Measurements from ENCODE around the gene TACC2. TPM values are rescaled to one million over a fixed set of nuclear protein-coding genes. Genes with fewer than 3 reads are reported as not detected.
"Not testable (repeated sequence)": the region's sequence is repeated elsewhere in the genome, so short reads cannot be mapped to it uniquely, and the experiment has no call there.

Gene TACC2
- total RNA-seq, 2 experiments from 2014 or later, result not detected

GRCh38 chr10:121965996-121966395 lies 23.0 kb upstream of the TACC2 start:
- Mint-ChIP-seq H3K27me3 (no peaks in the 10 kb centered on the region), H3K9me3 (no peaks in the 10 kb centered on the region), H3K4me1 (no peaks in the 10 kb centered on the region), H3K4me3 (no peak overlapping the region), H3K36me3 (peaks cover 27% of the 10 kb centered on the region), H3K27ac (peak overlapping the region; percentile 63)
- no peak for ATAC-seq (ENCODE audit: low read depth)
- no peak for DNase-seq
- POLR2A ChIA-PET, result interaction anchor here (1.3 kb wide), 1 partner anchor 8 kb away, joined by 4 read pairs; no protein-coding TSS in a partner anchor

GRCh38 chr10:121969086-121969485 lies 19.9 kb upstream of the TACC2 start:
- peaks cover 23% of the 10 kb centered on the region for H3K36me3 Mint-ChIP-seq
- not testable (repeated sequence) for DNase-seq

GRCh38 chr10:121974019-121974534 lies 14.9 kb upstream of the TACC2 start:
- H3K36me3 Mint-ChIP-seq, result peaks cover 10% of the 10 kb centered on the region
- H3K4me3 Mint-ChIP-seq, result peak overlapping the region; percentile 86
- H3K4me1 Mint-ChIP-seq, result peaks cover 13% of the 10 kb centered on the region
- peaks cover 5% of the 10 kb centered on the region for H3K9me3 Mint-ChIP-seq
- POLR2A ChIA-PET, result interaction anchor here (0.6 to 1.9 kb wide), 3 partner anchors 9 to 988 kb away, joined by 4 to 11 read pairs (median 4); partner anchors contain the start of gene ATE1
- DNase-seq (no peak), ATAC-seq (ENCODE audit: low read depth) (no peak)
- H3K27me3 Mint-ChIP-seq, result no peaks in the 10 kb centered on the region
- H3K27ac Mint-ChIP-seq, result peak overlapping the region; percentile 73

More at GRCh38 chr10:121969086-121969485, 19.9 kb upstream of the TACC2 start:
- H3K27me3 Mint-ChIP-seq; H3K27ac Mint-ChIP-seq; POLR2A ChIA-PET; ATAC-seq (ENCODE audit: low read depth); H3K4me3 Mint-ChIP-seq; H3K9me3 Mint-ChIP-seq: not testable (repeated sequence)
- peaks cover 12% of the 10 kb centered on the region for H3K4me1 Mint-ChIP-seq

GRCh38 chr10:121974535-121975294 lies 14.2 kb upstream of the TACC2 start, which contains the start of gene NSMCE4A:
Gene NSMCE4A (minus strand): TSS chr10:121975217. CDS start chr10:121975165, 52 bp downstream.
- Mint-ChIP-seq H3K27me3 (no peaks in the 10 kb centered on the region), H3K27ac (peak within 1 kb of the TSS; percentile 73), H3K9me3 (peaks cover 5% of the 10 kb centered on the region), H3K4me3 (peak within 1 kb of the TSS; percentile 86), H3K4me1 (peaks cover 13% of the 10 kb centered on the region), H3K36me3 (peaks cover 10% of the 10 kb centered on the region)
- peak; percentile 82 for DNase-seq
- POLR2A ChIA-PET, result interaction anchor here (0.6 to 1.9 kb wide), 4 partner anchors 10 to 989 kb away, joined by 4 to 11 read pairs (median 4); partner anchors contain the start of gene ATE1
- peak; percentile 90 for ATAC-seq (ENCODE audit: low read depth)

- Mint-ChIP-seq H3K36me3 (peaks cover 10% of the 10 kb centered on the region), H3K9me3 (peaks cover 5% of the 10 kb centered on the region), H3K27me3 (no peaks in the 10 kb centered on the region), H3K27ac (no peak overlapping the region), H3K4me1 (peaks cover 13% of the 10 kb centered on the region), H3K4me3 (peak overlapping the region; percentile 69)
- ATAC-seq (ENCODE audit: low read depth) (no peak), DNase-seq (no peak)
- POLR2A ChIA-PET, result interaction anchor here (1.3 kb wide), 1 partner anchor 48 kb away, joined by 4 read pairs; the partner anchor contains the start of gene ATE1
These were observed 13.5 kb upstream of the TACC2 start for GRCh38 chr10:121975295-121976086.

GRCh38 chr10:121976607-121977006 lies 12.4 kb upstream of the TACC2 start:
- DNase-seq (no peak), ATAC-seq (ENCODE audit: low read depth) (no peak)
- H3K4me3 Mint-ChIP-seq, result no peak overlapping the region
- peaks cover 7% of the 10 kb centered on the region for H3K36me3 Mint-ChIP-seq
- POLR2A ChIA-PET, result no interaction called here
- peaks cover 13% of the 10 kb centered on the region for H3K4me1 Mint-ChIP-seq
- H3K27ac Mint-ChIP-seq, result no peak overlapping the region
- H3K27me3 Mint-ChIP-seq, result no peaks in the 10 kb centered on the region
- peaks cover 5% of the 10 kb centered on the region for H3K9me3 Mint-ChIP-seq

GRCh38 chr10:121978511-121978910 lies 10.5 kb upstream of the TACC2 start:
- peaks cover 4% of the 10 kb centered on the region for H3K4me1 Mint-ChIP-seq
- peaks cover 3% of the 10 kb centered on the region for H3K27me3 Mint-ChIP-seq
- peaks cover 5% of the 10 kb centered on the region for H3K36me3 Mint-ChIP-seq
- peaks cover 11% of the 10 kb centered on the region for H3K9me3 Mint-ChIP-seq
- no peak overlapping the region for H3K4me3 Mint-ChIP-seq
- ATAC-seq (ENCODE audit: low read depth) (no peak), DNase-seq (no peak)
- POLR2A ChIA-PET, result no interaction called here
- H3K27ac Mint-ChIP-seq, result no peak overlapping the region

- POLR2A ChIA-PET, result no interaction called here
- Mint-ChIP-seq H3K4me3 (no peak overlapping the region), H3K27ac (no peak overlapping the region), H3K9me3 (peaks cover 16% of the 10 kb centered on the region), H3K4me1 (no peaks in the 10 kb centered on the region), H3K36me3 (peaks cover 3% of the 10 kb centered on the region), H3K27me3 (peaks cover 3% of the 10 kb centered on the region)
- ATAC-seq (ENCODE audit: low read depth) (no peak), DNase-seq (no peak)
These were observed 7.6 kb upstream of the TACC2 start for GRCh38 chr10:121981346-121981745.

GRCh38 chr10:121983852-121984251 lies 5.1 kb upstream of the TACC2 start:
- Mint-ChIP-seq H3K9me3 (peaks cover 13% of the 10 kb centered on the region), H3K4me1 (no peaks in the 10 kb centered on the region), H3K36me3 (no peaks in the 10 kb centered on the region), H3K27ac (no peak overlapping the region), H3K4me3 (no peak overlapping the region), H3K27me3 (peaks cover 3% of the 10 kb centered on the region)
- ATAC-seq (ENCODE audit: low read depth) (no peak), DNase-seq (no peak)
- POLR2A ChIA-PET, result no interaction called here

- H3K9me3 Mint-ChIP-seq, result peaks cover 13% of the 10 kb centered on the region
- H3K4me3 Mint-ChIP-seq, result no peak overlapping the region
- no peak for ATAC-seq (ENCODE audit: low read depth)
- H3K27ac Mint-ChIP-seq, result no peak overlapping the region
- POLR2A ChIA-PET, result no interaction called here
- no peaks in the 10 kb centered on the region for H3K4me1 Mint-ChIP-seq
- no peaks in the 10 kb centered on the region for H3K36me3 Mint-ChIP-seq
- no peak for DNase-seq
- H3K27me3 Mint-ChIP-seq, result peaks cover 3% of the 10 kb centered on the region
These were observed 4.5 kb upstream of the TACC2 start for GRCh38 chr10:121984463-121984862.

- Mint-ChIP-seq H3K4me3 (no peak overlapping the region), H3K27me3 (peaks cover 13% of the 10 kb centered on the region), H3K9me3 (peaks cover 2% of the 10 kb centered on the region), H3K4me1 (no peaks in the 10 kb centered on the region), H3K27ac (no peak overlapping the region), H3K36me3 (no peaks in the 10 kb centered on the region)
- ATAC-seq (ENCODE audit: low read depth), result no peak
- POLR2A ChIA-PET, result no interaction called here
- no peak for DNase-seq
These were observed 1.2 kb downstream of the TACC2 start for GRCh38 chr10:121990015-121990677.

GRCh38 chr10:121991727-121992126 lies 2.8 kb downstream of the TACC2 start:
- H3K9me3 Mint-ChIP-seq, POLR2A ChIA-PET, H3K27ac Mint-ChIP-seq: not testable (repeated sequence)

GRCh38 chr10:121994429-121994941 lies 5.5 kb downstream of the TACC2 start:
- Mint-ChIP-seq H3K36me3 (no peaks in the 10 kb centered on the region), H3K4me3 (no peak overlapping the region), H3K27ac (no peak overlapping the region), H3K27me3 (peaks cover 18% of the 10 kb centered on the region), H3K9me3 (peaks cover 2% of the 10 kb centered on the region), H3K4me1 (no peaks in the 10 kb centered on the region)
- ATAC-seq (ENCODE audit: low read depth), result no peak
- no peak for DNase-seq
- POLR2A ChIA-PET, result no interaction called here

More at GRCh38 chr10:121991727-121992126, 2.8 kb downstream of the TACC2 start:
- DNase-seq; H3K4me3 Mint-ChIP-seq; ATAC-seq (ENCODE audit: low read depth); H3K36me3 Mint-ChIP-seq; H3K4me1 Mint-ChIP-seq: not testable (repeated sequence)
- H3K27me3 Mint-ChIP-seq, result peaks cover 13% of the 10 kb centered on the region

Measured in activated naive CD8-positive, alpha-beta T cell treated with anti-CD3 and anti-CD28 coated beads, Interleukin-2, amount 10 ng/mL, durations not matched to agents 7 days and 5 days (primary cell).